HG03521 (cell line): ENCODE data around the gene SLC25A41.
A peak's percentile ranks its signal among the peaks of the same experiment; 100 is the strongest.

ENCODE experiments used
- ATAC-seq: cut with Tn5 transposase; IDR thresholded peaks from one replicate; pipeline ENCODE4 v1.9.1; 2021; ENCODE audit warnings: mild to moderate bottlenecking, moderate library complexity; ENCODE audit not compliant: unreplicated experiment

SLC25A41 gene

GRCh38 chr19:6433663-6434062, at the start of gene SLC25A41:
Gene SLC25A41, minus strand, starts transcription at chr19:6433763. Its CDS starts 70 bp downstream, at chr19:6433693.
- ATAC-seq = no peak

- no peak for ATAC-seq
These were observed 49.7 kb upstream of the SLC25A41 start for GRCh38 chr19:6483235-6483634.

- no peak for ATAC-seq
These were observed 48.8 kb upstream of the SLC25A41 start for GRCh38 chr19:6482343-6482686.

GRCh38 chr19:6481541-6482342, 48.2 kb upstream of the SLC25A41 start, which contains the start of gene DENND1C:
Gene DENND1C, minus strand, starts transcription at chr19:6481787. Its CDS starts 92 bp downstream, at chr19:6481695.
- peak; percentile 57 for ATAC-seq

GRCh38 chr19:6480848-6481415, 47.4 kb upstream of the SLC25A41 start:
- no peak for ATAC-seq

GRCh38 chr19:6479836-6480398, 46.4 kb upstream of the SLC25A41 start:
- no peak for ATAC-seq

GRCh38 chr19:6478815-6479214, 45.3 kb upstream of the SLC25A41 start:
- no peak for ATAC-seq

GRCh38 chr19:6476896-6477431, 43.4 kb upstream of the SLC25A41 start:
- ATAC-seq = no peak

- no peak for ATAC-seq
These were observed 42.8 kb upstream of the SLC25A41 start for GRCh38 chr19:6476155-6476895.

GRCh38 chr19:6475321-6476108, 42.0 kb upstream of the SLC25A41 start:
- ATAC-seq = no peak

GRCh38 chr19:6473647-6474046, 40.1 kb upstream of the SLC25A41 start:
- no peak for ATAC-seq

GRCh38 chr19:6472713-6473112, 39.1 kb upstream of the SLC25A41 start:
- no peak for ATAC-seq

GRCh38 chr19:6471076-6471475, 37.5 kb upstream of the SLC25A41 start:
- ATAC-seq = no peak

GRCh38 chr19:6470173-6470572, 36.6 kb upstream of the SLC25A41 start:
- no peak for ATAC-seq

GRCh38 chr19:6467384-6467783, 33.8 kb upstream of the SLC25A41 start:
- no peak for ATAC-seq

- ATAC-seq = no peak
These were observed 33.1 kb upstream of the SLC25A41 start for GRCh38 chr19:6466526-6467248.

- no peak for ATAC-seq
These were observed 32.1 kb upstream of the SLC25A41 start for GRCh38 chr19:6465663-6466062.

- no peak for ATAC-seq
These were observed 31.4 kb upstream of the SLC25A41 start for GRCh38 chr19:6465006-6465405.

- ATAC-seq = no peak
These were observed 30.7 kb upstream of the SLC25A41 start, which contains the start of gene CRB3 for GRCh38 chr19:6464070-6464873. Gene CRB3, plus strand, starts transcription at chr19:6464271. Its CDS starts 431 bp downstream, at chr19:6464702.
